ENCODE data around the gene SH2B3. TPM values are rescaled to one million over a fixed set of nuclear protein-coding genes. Genes with fewer than 3 reads are reported as not detected.
A peak's percentile ranks its signal among the peaks of the same experiment; 100 is the strongest.

The SH2B3 gene
- total RNA-seq, 1 donor from 2014 or later: 21.8 TPM

GRCh38 chr12:111427417-111428074 lies 21.8 kb downstream of the SH2B3 start:
- no peak for DNase-seq (ENCODE audit: low spot score)

GRCh38 chr12:111428081-111428727 lies 22.5 kb downstream of the SH2B3 start:
- DNase-seq (ENCODE audit: low spot score): no peak

GRCh38 chr12:111428728-111429175 lies 23.0 kb downstream of the SH2B3 start:
- no peak for DNase-seq (ENCODE audit: low spot score)

GRCh38 chr12:111429828-111430432 lies 24.2 kb downstream of the SH2B3 start:
- DNase-seq (ENCODE audit: low spot score): no peak

GRCh38 chr12:111430433-111431353 lies 25.0 kb downstream of the SH2B3 start:
- no peak for DNase-seq (ENCODE audit: low spot score)

GRCh38 chr12:111431772-111432171 lies 26.0 kb downstream of the SH2B3 start:
- no peak for DNase-seq (ENCODE audit: low spot score)

- DNase-seq (ENCODE audit: low spot score): no peak
These were observed 28.3 kb downstream of the SH2B3 start for GRCh38 chr12:111434049-111434448.

- peak; percentile 47 for DNase-seq (ENCODE audit: low spot score)
These were observed 29.1 kb downstream of the SH2B3 start for GRCh38 chr12:111434680-111435338.

- no peak for DNase-seq (ENCODE audit: low spot score)
These were observed 30.0 kb downstream of the SH2B3 start for GRCh38 chr12:111435661-111436201.

GRCh38 chr12:111436266-111436665 lies 30.5 kb downstream of the SH2B3 start:
- no peak for DNase-seq (ENCODE audit: low spot score)

GRCh38 chr12:111436811-111437210 lies 31.1 kb downstream of the SH2B3 start:
- no peak for DNase-seq (ENCODE audit: low spot score)

GRCh38 chr12:111437816-111438454 lies 32.2 kb downstream of the SH2B3 start:
- peak; percentile 61 for DNase-seq (ENCODE audit: low spot score)

GRCh38 chr12:111438481-111438880 lies 32.8 kb downstream of the SH2B3 start:
- DNase-seq (ENCODE audit: low spot score): peak; percentile 55

- DNase-seq (ENCODE audit: low spot score): no peak
These were observed 34.0 kb downstream of the SH2B3 start for GRCh38 chr12:111439657-111440151.

GRCh38 chr12:111440152-111440551 lies 34.4 kb downstream of the SH2B3 start:
- DNase-seq (ENCODE audit: low spot score): no peak

- DNase-seq (ENCODE audit: low spot score): no peak
These were observed 34.9 kb downstream of the SH2B3 start for GRCh38 chr12:111440631-111441030.

- DNase-seq (ENCODE audit: low spot score): no peak
These were observed 35.6 kb downstream of the SH2B3 start for GRCh38 chr12:111441107-111441928.

- no peak for DNase-seq (ENCODE audit: low spot score)
These were observed 36.8 kb downstream of the SH2B3 start for GRCh38 chr12:111442301-111443045.

GRCh38 chr12:111443086-111443485 lies 37.4 kb downstream of the SH2B3 start:
- no peak for DNase-seq (ENCODE audit: low spot score)
